ENCODE results near the gene MEP1B. TPM values are rescaled to one million over a fixed set of nuclear protein-coding genes. Genes with fewer than 3 reads are reported as not detected.

MEP1B gene
- total and polyA plus RNA-seq, 5 donors, result not detected

- intact Hi-C loops (cut with DNase I), result loop anchor here in 1 of 4 donors (10.0 kb wide), 1 partner anchor 287 kb away; no protein-coding TSS in a partner anchor
- DNase-seq (no peak), ATAC-seq (no peak)
- Histone ChIP-seq H3K4me3 (ENCODE audit: low read length) (no peak overlapping the region), H3K27me3 (ENCODE audit: control insufficient read depth, insufficient read depth) (no peaks in the 10 kb centered on the region), H3K9me3 (ENCODE audit: control insufficient read depth, low read length) (no peaks in the 10 kb centered on the region), H3K4me1 (ENCODE audit: control insufficient read depth, insufficient read depth, low read length) (no peaks in the 10 kb centered on the region), H3K27ac (ENCODE audit: low read length) (no peak overlapping the region)
- 79% methylated on average over 4 of the region's 4 CpGs for WGBS
Measured at GRCh38 chr18:32267463-32267862, 77.6 kb downstream of the MEP1B start.

Other genes starting within 250 kb of the MEP1B start
- gene TRAPPC8, start 246.9 kb upstream of the MEP1B start, total RNA-seq, result 10 to 100 TPM; 30.3 to 33.6 (median 32.0) TPM
- gene TRAPPC8, start 246.9 kb upstream of the MEP1B start, polyA plus RNA-seq, result 18.6 TPM
- 1 to 10 TPM; 1.1 to 2.4 (median 1.9) TPM for gene RNF125, start 171.2 kb upstream of the MEP1B start, total RNA-seq
- 2.7 TPM for gene RNF125, start 171.2 kb upstream of the MEP1B start, polyA plus RNA-seq
- gene RNF138, start 98.2 kb upstream of the MEP1B start, total RNA-seq, result 10 to 100 TPM; 12.7 to 15.7 (median 13.3) TPM
- gene RNF138, start 98.2 kb upstream of the MEP1B start, polyA plus RNA-seq, result 6.4 TPM

All from right cardiac atrium (tissue), 5 donors.